GM19328 (cell line): ENCODE data around the gene HOXA5.

ENCODE experiments used
- ATAC-seq: cut with Tn5 transposase; IDR thresholded peaks from one replicate; pipeline ENCODE4 v1.9.1; 2021; ENCODE audit warnings: mild to moderate bottlenecking, moderate library complexity; ENCODE audit not compliant: unreplicated experiment

Gene HOXA5

GRCh38 chr7:27149842-27150567 is 6.5 kb upstream of the HOXA5 start:
- no peak for ATAC-seq

DNA sequence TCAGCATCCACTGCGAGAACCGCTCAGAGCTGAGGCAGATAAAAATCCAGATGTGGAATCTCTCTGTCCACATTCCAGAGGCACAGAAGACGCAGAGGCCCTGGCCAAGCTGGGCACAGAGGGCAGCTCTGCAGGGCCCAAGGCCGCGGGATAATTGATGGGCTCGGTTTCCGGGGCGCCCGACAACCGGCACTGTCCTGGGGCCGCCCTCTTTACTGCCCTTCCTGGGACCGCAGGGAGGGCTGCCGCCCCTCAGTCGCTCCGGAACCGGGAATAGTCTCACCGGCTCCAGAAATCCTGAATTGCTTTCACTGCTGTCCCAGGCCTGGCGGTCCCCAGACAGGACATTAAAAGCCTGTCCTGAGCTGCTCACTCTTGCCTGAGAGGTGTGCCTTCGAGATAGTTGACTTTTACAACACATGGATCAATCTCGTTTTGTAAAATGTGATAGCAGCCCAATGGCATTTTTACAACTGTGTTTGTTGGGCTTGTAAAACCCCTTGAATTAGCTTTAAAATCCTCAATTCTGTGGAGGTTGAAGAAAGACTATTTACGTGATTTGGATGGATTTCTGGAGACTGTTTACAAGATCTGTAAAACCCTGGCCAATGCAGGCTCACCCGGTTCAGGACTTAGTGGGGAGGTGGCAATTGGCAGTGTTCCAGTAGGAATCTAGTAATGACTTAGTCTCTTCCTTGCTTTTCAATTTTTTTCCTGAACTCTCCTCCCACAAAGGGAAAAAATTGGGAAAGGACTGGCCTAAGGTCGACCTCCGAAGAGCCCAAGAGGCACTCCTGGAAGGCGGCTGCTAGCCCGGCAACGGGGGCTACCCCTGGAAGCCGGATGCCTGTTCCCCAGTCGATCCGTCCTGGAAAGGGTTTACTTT is 5.5 kb upstream of the HOXA5 start:
- no peak for ATAC-seq

DNA sequence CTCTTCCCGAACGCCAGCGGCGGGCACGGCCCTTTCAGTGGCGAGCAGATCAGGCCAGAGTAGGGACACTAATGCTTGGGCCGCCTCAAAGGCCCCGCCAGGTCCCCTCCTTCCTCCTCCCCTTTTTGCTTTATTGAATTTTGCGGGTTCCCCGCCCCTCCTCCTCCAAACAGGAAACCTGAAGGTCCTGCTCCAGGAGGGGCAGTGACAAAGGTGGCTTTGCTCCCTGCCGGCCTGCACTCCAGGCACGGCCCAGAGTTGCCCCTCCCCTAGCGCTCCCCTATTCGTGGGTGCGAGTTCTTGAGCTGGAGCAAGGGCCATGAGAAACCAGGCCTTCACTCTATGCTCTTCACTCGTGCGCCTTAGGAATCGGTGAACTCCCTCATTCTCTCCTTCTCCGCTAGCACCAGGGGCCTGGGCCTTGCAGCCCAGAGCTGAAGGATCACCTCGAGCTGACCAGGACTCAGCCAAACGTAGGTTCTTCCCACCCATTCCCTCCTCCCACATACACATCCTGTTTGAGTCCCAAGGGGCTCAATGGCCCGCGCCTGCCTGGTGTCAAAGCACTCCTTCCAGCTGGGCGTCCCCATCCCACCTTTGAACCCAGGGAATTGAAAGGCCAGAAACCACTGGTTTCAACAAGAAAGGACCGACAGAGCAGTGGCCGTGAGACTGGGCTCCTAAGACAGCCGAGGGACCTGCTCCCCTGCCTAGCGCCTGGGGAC is 4.7 kb upstream of the HOXA5 start:
- no peak for ATAC-seq

DNA sequence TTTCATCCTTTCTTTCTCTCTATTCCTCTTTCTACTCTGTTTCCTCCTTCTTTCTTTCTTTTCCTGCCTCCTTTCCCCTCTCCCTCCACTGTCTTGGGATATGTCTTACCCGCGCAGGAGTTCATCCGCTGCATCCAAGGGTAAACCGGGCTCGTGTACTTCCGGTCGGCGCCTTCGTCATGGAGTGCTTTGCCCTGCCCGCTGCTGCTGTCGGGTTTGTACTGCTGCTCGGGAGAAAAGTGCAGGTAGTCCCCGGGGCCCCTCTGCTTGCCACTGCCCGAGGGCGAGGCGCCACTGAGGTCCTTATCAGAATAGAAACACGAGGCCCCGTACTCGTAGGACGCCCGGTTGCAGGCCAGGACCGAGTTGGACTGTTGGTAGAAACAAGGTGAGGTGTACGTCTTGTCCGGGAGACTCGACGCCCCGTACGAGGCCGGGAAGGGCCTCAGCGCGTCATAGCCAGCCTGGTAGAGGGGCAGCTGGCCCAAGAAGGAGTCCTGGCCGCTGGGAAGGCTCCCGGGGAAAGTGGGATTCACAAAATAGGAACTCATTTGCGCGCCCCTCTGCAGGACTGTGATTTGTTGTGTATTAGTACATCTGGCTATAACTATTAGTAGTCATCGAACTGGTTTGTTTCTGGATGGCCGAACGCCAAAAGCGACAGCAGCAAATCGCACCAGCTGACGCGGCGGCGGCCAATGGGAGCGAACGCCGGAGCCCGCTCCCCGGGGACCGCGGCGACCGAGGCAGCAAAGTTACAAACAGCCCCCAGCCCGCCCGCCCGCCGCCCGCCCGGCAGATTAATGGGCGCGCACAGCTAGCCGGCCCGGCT is 3.9 kb upstream of the HOXA5 start, which contains the start of gene HOXA6:
Gene HOXA6 (minus strand): TSS at position 576 of the 832 bp plus-strand sequence. CDS start 25 bp downstream, at position 551.
- no peak for ATAC-seq

DNA sequence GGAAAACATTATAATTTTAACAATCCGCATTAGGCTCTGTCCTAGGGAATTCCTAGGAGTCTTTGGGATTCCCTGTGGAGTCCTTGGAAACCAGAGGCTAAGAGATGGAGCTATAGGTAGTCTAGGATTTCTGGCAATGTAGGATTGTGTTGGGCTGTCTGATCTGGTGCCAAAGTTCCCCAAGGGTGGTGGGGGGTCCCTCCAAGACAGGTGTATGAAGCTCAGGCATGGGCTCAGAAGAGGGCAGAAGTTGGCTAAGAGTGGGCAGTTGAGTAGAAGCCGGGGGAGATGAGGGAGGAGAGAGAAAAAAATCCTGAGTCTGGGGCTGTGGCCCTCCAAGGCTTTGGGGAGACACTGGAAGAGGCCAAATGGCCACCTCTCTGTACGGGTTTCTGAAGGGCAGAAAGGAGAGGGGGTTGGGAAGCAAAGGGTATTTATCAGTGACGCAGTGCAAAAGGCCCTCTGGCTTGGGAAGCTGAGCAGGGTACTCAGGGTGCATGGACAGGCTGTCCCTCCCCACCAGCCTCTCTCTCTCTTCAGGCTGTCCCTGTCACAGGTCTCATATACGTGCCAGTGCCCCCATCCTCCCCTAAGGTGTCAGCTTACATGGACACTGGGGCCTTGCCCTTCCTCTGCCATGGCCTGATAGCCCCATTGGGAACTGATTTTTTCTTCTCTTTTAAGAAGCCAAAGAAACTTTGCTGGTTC is 3.2 kb upstream of the HOXA5 start:
- no peak for ATAC-seq

DNA sequence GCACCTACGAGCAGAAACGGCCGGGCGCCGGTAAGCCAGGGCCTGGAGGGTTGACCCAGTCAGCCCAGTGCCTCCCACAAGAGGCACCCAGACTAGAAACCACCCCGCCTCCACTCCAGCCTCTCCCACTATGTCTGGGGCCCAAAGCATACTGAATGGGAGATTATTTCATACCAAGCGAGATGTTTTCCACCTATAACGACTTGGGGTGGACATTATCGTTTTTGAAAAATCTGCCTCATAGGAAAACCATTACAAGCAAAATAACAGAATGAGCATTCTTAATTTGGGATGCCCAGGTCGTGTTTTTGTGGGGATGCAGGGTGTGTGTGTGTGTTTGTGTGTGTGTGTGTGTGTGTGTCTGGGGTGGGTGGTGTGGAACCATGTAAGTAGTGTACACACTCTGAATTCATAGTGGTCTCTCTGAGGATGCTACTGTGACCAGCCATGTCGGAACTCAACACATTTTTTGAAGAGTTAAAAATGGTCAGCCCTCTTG is 2.5 kb upstream of the HOXA5 start:
- no peak for ATAC-seq

- ATAC-seq, result no peak
These were observed 1.9 kb upstream of the HOXA5 start for GRCh38 chr7:27145165-27145913.

DNA sequence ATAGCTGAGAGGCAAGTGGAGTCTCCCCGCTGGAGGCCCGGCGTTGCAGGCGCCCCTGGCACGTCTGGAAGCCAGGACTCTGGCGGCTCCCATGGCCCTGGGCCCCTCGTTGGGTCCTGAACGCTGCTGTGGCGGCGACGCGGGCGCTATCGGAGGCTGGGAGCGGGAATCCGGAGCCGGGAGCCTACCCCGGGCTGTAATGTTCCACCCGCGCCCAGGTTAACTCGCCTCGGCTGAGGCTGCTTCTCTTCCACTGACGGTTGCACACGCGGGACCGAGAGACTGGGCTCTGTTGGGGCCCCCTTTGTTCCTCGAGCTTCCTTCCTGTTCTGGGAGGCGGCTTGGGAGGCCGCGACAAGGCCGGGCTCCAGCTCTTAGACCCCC is 1.3 kb upstream of the HOXA5 start:
- no peak for ATAC-seq

GRCh38 chr7:27143950-27144780 is 684 bp upstream of the HOXA5 start:
- no peak for ATAC-seq

DNA sequence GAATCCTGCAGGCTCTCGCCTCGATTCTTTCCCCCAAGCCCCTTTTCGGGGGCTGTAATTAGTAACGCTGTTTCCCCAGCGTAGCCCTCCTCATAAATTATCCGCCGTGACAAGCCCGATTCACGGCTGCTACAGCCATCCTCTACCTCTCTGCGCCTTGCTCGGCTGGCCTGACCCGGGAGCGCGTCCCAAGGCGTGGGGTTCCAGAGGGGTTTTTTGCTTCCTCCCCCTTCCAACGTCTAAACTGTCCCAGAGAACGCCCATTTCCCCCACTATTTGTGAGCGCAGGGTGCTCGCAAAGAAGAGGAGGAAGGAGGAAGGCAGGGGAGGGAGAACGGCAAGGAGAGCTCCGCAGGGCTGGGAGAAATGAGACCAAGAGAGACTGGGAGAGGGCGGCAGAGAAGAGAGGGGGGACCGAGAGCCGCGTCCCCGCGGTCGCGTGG is 880 bp downstream of the HOXA5 start:
- no peak for ATAC-seq

GRCh38 chr7:27141923-27142579 is 1.4 kb downstream of the HOXA5 start:
- no peak for ATAC-seq

- ATAC-seq, result no peak
These were observed 2.2 kb downstream of the HOXA5 start for GRCh38 chr7:27141137-27141922.

- no peak for ATAC-seq
These were observed 3.2 kb downstream of the HOXA5 start for GRCh38 chr7:27140126-27140857.

- no peak for ATAC-seq
These were observed 4.0 kb downstream of the HOXA5 start for GRCh38 chr7:27139334-27140125.

GRCh38 chr7:27138985-27139333 is 4.5 kb downstream of the HOXA5 start:
- ATAC-seq, result no peak
